ENCODE data around the gene ETV4. TPM values are rescaled to one million over a fixed set of nuclear protein-coding genes. Genes with fewer than 3 reads are reported as not detected.
A peak's percentile ranks its signal among the peaks of the same experiment; 100 is the strongest.

ETV4 gene
- total and polyA plus RNA-seq, 2 donors (not counting 1 experiment from before 2014, with no cell fraction given) = not detected

GRCh38 chr17:43548689-43549379 lies 2.7 kb upstream of the ETV4 start:
- peaks cover 0 to 71% (median 33%) of the 10 kb centered on the region in 4 experiments for H3K27me3 ChIP-seq (replicated peaks in 1 of 4; ENCODE audit: control extremely low read depth in 1 of 4, control insufficient read depth in 3 of 4, insufficient read depth in 4 of 4, low read length in 3 of 4)
- peaks cover 17% of the 10 kb centered on the region for H4K20me1 ChIP-seq (ENCODE audit: control insufficient read depth, insufficient read depth, low read length, poor library complexity, severe bottlenecking)
- no CpG with 5 or more reads among the region's 3 CpGs for WGBS (ENCODE audit: insufficient coverage)
- H3K9me3 ChIP-seq (ENCODE audit: control extremely low read depth in 1 of 3, control insufficient read depth in 2 of 3, insufficient read depth in 1 of 3, low read length in 2 of 3) = no peaks in the 10 kb centered on the region
- H3K4me1 ChIP-seq (ENCODE audit: control insufficient read depth in 2 of 2, insufficient read depth in 2 of 2, low read length in 2 of 2) = peaks cover 21 to 28% of the 10 kb centered on the region in 2 donors
- no peak overlapping the region for H3K4me3 ChIP-seq (ENCODE audit: control extremely low read depth in 1 of 5, extremely low read depth in 1 of 5, insufficient read depth in 1 of 5, low read depth in 2 of 5, low read length in 4 of 5)
- Mint-ChIP-seq H3K27ac (no peak overlapping the region), H3K9me3 (ENCODE audit: insufficient read depth) (no peaks in the 10 kb centered on the region), H3K4me1 (peaks cover 24% of the 10 kb centered on the region), H3K4me3 (no peak overlapping the region), H3K27me3 (peaks cover 59% of the 10 kb centered on the region)
- no peaks in the 10 kb centered on the region for H3K79me2 ChIP-seq (ENCODE audit: control insufficient read depth, insufficient read depth, low read length)
- no peak for TF ChIP-seq EZH2 (IDR thresholded peaks at IDR 0.05; ENCODE audit: borderline replicate concordance, insufficient read depth, low read depth, low read length, poor library complexity, severe bottlenecking)
- TF ChIP-seq CTCF (IDR thresholded peaks at IDR 0.05) = no peak
- no peak for ATAC-seq (ENCODE audit: low read depth)
- POLR2A ChIA-PET = no interaction called here
- H3K4me2 ChIP-seq (replicated peaks; ENCODE audit: low read depth, low read length, poor library complexity, severe bottlenecking) = no peak overlapping the region
- H2AFZ ChIP-seq (ENCODE audit: insufficient read depth, low read depth, low read length, poor library complexity, severe bottlenecking) = no peak overlapping the region
- CTCF ChIA-PET = interaction anchor here (0.8 kb wide), 1 partner anchor 27 kb away, joined by 3 read pairs; no protein-coding TSS in a partner anchor
- H3K36me3 ChIP-seq (replicated peaks in 1 of 2; ENCODE audit: control extremely low read depth in 1 of 2, control insufficient read depth in 1 of 2, extremely low read depth in 1 of 2, insufficient read depth in 2 of 2, low read length in 1 of 2) = no peaks in the 10 kb centered on the region
- no peak for DNase-seq
- H3K27ac ChIP-seq (ENCODE audit: low read length in 2 of 2) = no peak overlapping the region
- no peak overlapping the region for H3K9ac ChIP-seq (ENCODE audit: low read length)
- intact Hi-C loops (cut with micrococcal nuclease) = no loop called here

GRCh38 chr17:43547659-43548256 lies 1.6 kb upstream of the ETV4 start:
- no peak overlapping the region for H3K4me2 ChIP-seq (replicated peaks; ENCODE audit: low read depth, low read length, poor library complexity, severe bottlenecking)
- no peaks in the 10 kb centered on the region for H3K36me3 ChIP-seq (replicated peaks in 1 of 2; ENCODE audit: control extremely low read depth in 1 of 2, control insufficient read depth in 1 of 2, extremely low read depth in 1 of 2, insufficient read depth in 2 of 2, low read length in 1 of 2)
- H3K27me3 ChIP-seq (replicated peaks in 1 of 4; ENCODE audit: control extremely low read depth in 1 of 4, control insufficient read depth in 3 of 4, insufficient read depth in 4 of 4, low read length in 3 of 4) = peaks cover 0 to 72% (median 34%) of the 10 kb centered on the region in 4 experiments
- intact Hi-C loops (cut with micrococcal nuclease) = no loop called here
- Mint-ChIP-seq H3K27me3 (peaks cover 57% of the 10 kb centered on the region), H3K4me1 (peaks cover 24% of the 10 kb centered on the region), H3K4me3 (peak overlapping the region; percentile 87), H3K9me3 (ENCODE audit: insufficient read depth) (no peaks in the 10 kb centered on the region), H3K27ac (no peak overlapping the region)
- H3K9ac ChIP-seq (ENCODE audit: low read length) = no peak overlapping the region
- H3K79me2 ChIP-seq (ENCODE audit: control insufficient read depth, insufficient read depth, low read length) = no peaks in the 10 kb centered on the region
- POLR2A ChIA-PET = no interaction called here
- ATAC-seq (ENCODE audit: low read depth) (no peak), DNase-seq (no peak)
- peaks cover 17% of the 10 kb centered on the region for H4K20me1 ChIP-seq (ENCODE audit: control insufficient read depth, insufficient read depth, low read length, poor library complexity, severe bottlenecking)
- H3K4me1 ChIP-seq (ENCODE audit: control insufficient read depth in 2 of 2, insufficient read depth in 2 of 2, low read length in 2 of 2) = peaks cover 21 to 28% of the 10 kb centered on the region in 2 donors
- no peaks in the 10 kb centered on the region for H3K9me3 ChIP-seq (ENCODE audit: control extremely low read depth in 1 of 3, control insufficient read depth in 2 of 3, insufficient read depth in 1 of 3, low read length in 2 of 3)
- TF ChIP-seq CTCF (IDR thresholded peaks at IDR 0.05) (no peak), EZH2 (IDR thresholded peaks at IDR 0.05; ENCODE audit: borderline replicate concordance, insufficient read depth, low read depth, low read length, poor library complexity, severe bottlenecking) (no peak)
- H2AFZ ChIP-seq (ENCODE audit: insufficient read depth, low read depth, low read length, poor library complexity, severe bottlenecking) = no peak overlapping the region
- H3K4me3 ChIP-seq (ENCODE audit: control extremely low read depth in 1 of 5, extremely low read depth in 1 of 5, insufficient read depth in 1 of 5, low read depth in 2 of 5, low read length in 4 of 5) = no peak overlapping the region
- H3K27ac ChIP-seq (ENCODE audit: low read length in 2 of 2) = no peak overlapping the region
- CTCF ChIA-PET = interaction anchor here (0.8 to 1.7 kb wide), 5 partner anchors 10 to 126 kb away, joined by 3 to 7 read pairs (median 4); no protein-coding TSS in a partner anchor
